ENCODE measurements around the gene MSLN.

The MSLN gene

GRCh38 chr16:788399-789126 is 28.0 kb downstream of the MSLN start, which contains the start of gene CHTF18:
CHTF18 (plus strand) TSS chr16:788620; CDS start chr16:788685, 65 bp downstream.
- DNase-seq (ENCODE audit: extremely low read depth in 1 of 2, low read depth in 1 of 2): peak; percentile 81 to 93

DNA sequence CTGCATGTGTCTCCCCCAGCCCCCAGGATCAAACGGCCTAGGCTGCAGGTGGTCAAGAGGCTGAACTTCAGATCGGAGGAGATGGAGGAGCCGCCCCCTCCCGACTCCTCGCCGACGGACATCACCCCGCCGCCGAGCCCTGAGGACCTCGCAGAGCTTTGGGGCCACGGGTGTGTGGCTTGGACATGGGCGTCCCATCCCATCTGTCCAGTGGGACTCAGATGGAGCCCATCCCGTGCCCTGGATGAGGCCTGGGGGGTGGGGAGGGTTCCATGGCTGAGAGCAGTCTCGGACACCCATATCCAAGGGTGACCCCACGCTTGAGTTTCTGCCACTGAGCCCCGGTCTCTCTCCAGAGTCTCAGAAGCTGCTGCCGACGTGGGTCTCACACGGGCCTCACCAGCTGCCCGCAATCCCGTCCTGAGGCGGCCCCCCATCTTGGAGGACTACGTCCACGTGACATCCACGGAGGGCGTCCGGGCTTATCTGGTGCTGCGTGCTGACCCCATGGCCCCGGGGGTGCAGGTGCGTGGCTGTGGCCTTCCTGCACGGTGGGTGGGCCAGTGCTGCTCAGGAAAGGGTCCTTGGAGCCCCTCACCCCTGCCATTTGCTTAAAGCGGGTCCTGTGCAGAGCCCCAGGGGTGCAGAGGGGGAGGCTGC is 28.8 kb downstream of the MSLN start:
- no peak for DNase-seq (ENCODE audit: extremely low read depth in 1 of 2, low read depth in 1 of 2)

- no peak for DNase-seq (ENCODE audit: extremely low read depth in 1 of 2, low read depth in 1 of 2)
Measured at GRCh38 chr16:790086-790485, 29.6 kb downstream of the MSLN start.

GRCh38 chr16:791131-791530 is 30.6 kb downstream of the MSLN start:
- DNase-seq (ENCODE audit: extremely low read depth in 1 of 2, low read depth in 1 of 2): no peak

- DNase-seq (ENCODE audit: extremely low read depth in 1 of 2, low read depth in 1 of 2): no peak
Measured at GRCh38 chr16:792221-792995, 31.9 kb downstream of the MSLN start.

DNA sequence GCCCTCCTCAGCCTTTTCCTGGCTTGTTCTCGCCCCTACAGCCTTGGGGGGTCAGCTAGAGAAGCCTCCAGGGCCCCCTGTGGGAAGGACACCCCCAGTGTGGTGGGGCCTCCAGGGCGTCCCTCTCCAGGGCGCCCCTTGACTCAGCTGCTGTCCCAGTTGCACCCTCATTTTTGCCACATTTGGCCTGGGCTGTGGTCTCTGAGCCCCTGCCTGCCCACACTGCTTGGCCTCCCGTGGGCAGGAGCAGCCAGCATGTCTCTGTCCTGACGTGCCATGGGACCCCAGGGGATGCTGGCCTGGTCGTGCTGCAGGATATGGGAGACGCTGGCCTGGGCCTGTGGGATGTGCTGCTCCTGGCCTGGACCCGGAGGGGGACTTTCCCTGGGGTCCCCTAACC is 32.9 kb downstream of the MSLN start:
- DNase-seq (ENCODE audit: extremely low read depth in 1 of 2, low read depth in 1 of 2): no peak

DNA sequence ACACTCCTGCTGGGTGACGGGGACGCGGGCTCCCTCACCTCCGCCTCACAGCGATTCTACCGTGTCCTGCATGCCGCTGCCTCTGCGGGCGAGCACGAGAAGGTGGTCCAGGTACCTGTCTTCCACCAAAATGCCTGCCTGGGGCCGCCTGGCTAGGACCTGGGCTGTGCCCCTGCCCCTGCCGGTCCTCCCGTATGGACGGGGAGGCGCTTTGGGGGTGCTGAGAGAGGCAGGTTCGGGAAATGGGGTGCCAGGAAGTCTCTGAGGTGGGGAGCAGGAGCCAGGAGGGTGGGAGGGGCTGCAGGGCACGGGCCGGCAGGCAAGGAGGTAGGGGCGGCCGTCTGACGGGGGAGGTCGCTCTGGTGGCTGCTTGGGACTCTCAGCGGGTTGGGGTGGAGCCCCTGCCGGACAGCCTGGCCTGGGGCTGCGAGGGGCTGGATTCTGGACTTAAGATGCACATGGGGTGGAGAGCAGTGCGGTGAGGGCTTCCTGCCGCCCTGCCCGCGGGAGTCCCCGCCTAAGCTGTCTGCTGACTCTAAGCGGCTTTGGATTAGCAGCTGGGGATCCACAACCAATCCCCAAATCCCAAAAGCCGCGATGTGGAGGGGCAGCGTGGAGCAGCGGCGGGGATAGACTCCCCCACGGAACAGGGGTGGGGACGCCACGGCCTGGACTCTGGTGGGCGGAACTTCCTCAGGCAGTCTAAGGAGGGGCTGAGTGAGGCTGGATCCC is 33.7 kb downstream of the MSLN start:
- no peak for DNase-seq (ENCODE audit: extremely low read depth in 1 of 2, low read depth in 1 of 2)

DNA sequence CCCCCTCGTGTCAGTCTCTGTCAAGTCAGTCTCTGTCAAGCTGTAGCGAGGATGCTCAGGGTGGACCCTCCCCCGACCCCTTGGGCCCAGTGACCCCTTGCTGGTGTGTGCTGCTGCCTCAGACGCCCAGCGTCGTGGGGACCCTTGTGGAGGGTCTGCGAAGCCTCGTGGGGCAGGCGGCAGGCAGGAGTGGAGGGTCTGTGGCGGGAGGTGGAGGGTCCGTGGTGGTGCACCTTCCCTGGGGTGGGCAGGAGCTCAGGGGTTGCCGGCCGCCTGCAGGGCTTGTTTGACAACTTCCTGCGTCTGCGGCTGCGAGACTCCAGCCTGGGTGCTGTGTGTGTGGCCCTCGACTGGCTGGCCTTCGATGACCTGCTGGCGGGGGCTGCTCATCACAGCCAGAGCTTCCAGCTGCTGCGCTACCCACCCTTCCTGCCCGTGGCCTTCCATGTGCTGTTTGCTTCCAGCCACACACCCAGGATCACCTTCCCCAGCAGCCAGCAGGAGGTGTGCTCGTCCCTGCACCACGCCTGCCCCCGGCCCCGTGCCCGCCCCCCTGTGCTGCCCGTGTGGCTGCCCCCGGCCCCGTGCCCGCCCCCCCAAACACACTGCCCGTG is 34.4 kb downstream of the MSLN start:
- no peak for DNase-seq (ENCODE audit: extremely low read depth in 1 of 2, low read depth in 1 of 2)

DNA sequence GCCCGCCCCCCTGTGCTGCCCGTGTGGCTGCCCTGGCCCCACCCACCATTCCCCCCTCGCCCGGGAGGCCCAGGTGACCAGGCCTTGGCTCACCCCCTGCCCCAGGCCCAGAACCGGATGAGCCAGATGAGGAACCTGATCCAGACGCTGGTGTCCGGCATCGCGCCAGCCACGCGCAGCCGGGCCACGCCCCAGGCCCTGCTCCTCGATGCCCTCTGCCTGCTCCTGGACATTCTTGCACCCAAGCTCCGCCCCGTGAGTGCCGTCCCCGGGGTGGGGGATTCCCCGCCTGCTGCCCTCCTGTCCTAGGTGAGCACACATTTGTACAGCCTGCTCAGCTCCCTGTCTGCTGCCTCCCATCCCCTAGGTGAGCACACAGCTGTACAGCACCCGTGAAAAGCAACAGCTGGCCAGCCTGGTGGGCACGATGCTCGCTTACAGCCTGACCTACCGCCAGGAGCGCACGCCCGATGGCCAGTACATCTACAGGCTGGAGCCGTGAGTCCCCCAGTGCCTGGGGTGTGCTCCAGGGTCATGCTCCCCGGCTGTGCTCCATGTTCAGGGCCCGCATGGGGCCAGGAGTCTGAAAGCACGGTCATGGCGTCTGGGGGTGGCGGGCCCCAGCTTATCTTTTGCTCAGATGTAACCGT is 35.2 kb downstream of the MSLN start:
- no peak for DNase-seq (ENCODE audit: extremely low read depth in 1 of 2, low read depth in 1 of 2)

- no peak for DNase-seq (ENCODE audit: extremely low read depth in 1 of 2, low read depth in 1 of 2)
Measured at GRCh38 chr16:796296-797119, 36.0 kb downstream of the MSLN start.

DNA sequence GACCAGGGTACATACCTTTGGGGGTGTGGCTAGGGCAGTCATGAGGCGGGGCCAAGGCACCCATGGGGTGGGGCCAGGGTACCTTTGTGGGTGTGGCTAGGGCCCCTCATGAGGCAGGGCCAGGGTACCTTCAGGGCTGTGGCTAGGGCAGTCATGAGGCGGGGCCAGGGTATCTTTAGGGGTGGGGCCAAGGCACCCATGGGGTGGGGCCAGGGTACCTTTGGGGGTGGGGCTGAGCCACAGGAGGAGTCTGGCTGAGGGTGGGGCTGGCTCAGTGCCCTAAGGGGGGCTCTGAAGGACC is 36.5 kb downstream of the MSLN start:
- DNase-seq (ENCODE audit: extremely low read depth in 1 of 2, low read depth in 1 of 2): peak in 1 of 2 donors; percentile 16

GRCh38 chr16:797686-798085 is 37.2 kb downstream of the MSLN start:
- DNase-seq (ENCODE audit: extremely low read depth in 1 of 2, low read depth in 1 of 2): no peak

- DNase-seq (ENCODE audit: extremely low read depth in 1 of 2, low read depth in 1 of 2): no peak
Measured at GRCh38 chr16:798666-799065, 38.1 kb downstream of the MSLN start.

GRCh38 chr16:799111-799947 is 38.8 kb downstream of the MSLN start:
- DNase-seq (ENCODE audit: extremely low read depth in 1 of 2, low read depth in 1 of 2): no peak

- no peak for DNase-seq (ENCODE audit: extremely low read depth in 1 of 2, low read depth in 1 of 2)
Measured at GRCh38 chr16:799948-800833, 39.7 kb downstream of the MSLN start, which contains the start of gene GNG13. GNG13 (minus strand) TSS chr16:800734; CDS start chr16:799077, 1,657 bp downstream.

- DNase-seq (ENCODE audit: extremely low read depth in 1 of 2, low read depth in 1 of 2): no peak
Measured at GRCh38 chr16:800834-801511, 40.4 kb downstream of the MSLN start.
